GM18519 (cell line): ENCODE results near the gene GSG1L.
"Not testable (repeated sequence)": the region's sequence is repeated elsewhere in the genome, so short reads cannot be mapped to it uniquely, and the experiment has no call there.

Experiments used
- ATAC-seq: cut with Tn5 transposase; IDR thresholded peaks from one replicate; pipeline ENCODE4 v1.9.1; 2021; ENCODE audit warnings: mild to moderate bottlenecking, moderate library complexity; ENCODE audit not compliant: unreplicated experiment, low FRiP score

The GSG1L gene

DNA sequence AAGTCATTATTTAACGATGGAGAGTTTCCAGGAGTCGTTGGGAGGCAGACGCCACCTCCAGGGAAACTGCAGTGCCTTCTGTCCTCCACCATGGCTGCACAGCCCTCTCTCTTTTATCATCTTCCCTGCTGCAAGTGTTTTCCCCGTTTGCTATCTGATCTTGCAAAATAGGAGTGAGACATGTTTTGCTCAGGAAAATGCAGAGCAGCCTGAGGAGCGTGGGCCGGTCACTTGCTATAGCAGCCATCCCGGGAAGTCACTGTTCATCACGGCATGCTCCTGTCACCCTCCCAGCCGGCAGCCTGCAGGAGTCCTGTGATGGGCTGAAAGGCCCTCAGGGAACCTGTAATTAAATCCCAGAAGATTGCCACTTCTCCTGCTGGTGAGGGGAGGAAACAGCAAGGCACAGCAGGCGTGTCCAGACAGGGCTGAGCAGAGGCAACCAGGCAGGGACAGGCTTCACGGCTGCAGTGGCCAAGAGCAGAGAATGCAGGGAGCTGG is 143.1 kb downstream of the GSG1L start:
- ATAC-seq: no peak

DNA sequence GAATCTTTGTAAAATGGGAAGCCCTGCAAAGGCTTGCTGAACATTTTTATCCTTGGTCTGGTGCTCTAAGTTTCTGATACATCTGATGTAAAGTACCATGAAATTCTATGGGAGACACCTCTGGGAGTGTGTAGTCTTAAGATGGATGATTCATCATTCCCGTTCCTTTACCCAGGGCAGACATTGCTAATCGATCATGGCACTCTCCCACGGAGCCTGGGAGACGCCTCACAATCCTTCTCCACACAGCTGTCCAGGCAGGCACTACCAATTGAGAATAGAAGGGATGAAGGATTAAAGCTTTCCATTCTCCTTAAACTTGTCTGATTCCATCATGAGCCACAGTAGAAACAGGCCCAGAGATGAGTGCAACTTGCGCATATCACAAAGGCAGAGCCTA is 144.8 kb downstream of the GSG1L start:
- no peak for ATAC-seq

- no peak for ATAC-seq
Measured at GRCh38 chr16:27917949-27918348, 145.6 kb downstream of the GSG1L start.

GRCh38 chr16:27911486-27911885 is 152.0 kb downstream of the GSG1L start:
- no peak for ATAC-seq

DNA sequence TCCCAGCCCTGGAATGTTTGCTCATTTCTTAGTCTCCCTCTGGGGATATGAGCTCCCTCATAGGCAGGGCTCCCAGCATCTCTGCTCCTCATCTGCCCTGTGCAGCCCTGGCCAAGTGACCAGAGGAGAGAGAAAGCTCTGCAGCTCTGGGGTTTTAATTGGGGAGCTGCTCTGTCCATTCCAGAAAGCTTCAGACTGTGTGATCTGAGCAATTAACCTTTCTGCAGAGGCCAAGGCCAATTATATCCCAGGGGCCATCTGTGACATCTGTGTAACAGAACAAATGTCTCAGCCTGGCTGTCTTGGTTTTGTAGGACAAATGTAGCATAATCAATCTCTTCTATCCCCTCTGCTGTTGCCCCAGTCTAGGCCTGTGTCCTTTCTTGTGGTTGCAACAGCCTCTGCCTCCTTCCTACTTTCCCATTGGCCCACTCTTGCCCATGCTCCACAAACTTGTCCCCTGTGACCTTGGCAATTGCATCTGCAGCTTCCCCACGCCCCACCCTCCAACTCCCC is 156.0 kb downstream of the GSG1L start:
- no peak for ATAC-seq

DNA sequence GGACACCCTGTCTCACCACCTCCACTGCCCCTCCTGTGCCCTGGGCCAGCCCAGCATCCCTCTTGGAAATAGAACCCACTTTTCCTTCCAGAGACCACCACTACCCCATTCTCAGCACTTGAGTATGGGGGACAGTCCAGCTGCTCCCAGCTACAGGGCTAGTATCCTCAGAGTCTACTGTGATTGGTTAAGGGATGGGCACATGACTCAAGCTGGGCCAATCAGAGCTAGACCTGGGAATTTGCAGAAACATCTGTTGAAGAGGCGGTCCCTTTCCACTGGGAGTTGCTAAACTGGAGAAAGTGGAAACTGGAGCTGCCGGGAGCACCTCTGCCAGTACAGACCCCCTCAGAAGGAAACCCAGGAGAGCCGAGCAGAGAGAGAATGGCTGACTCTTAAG is 156.6 kb downstream of the GSG1L start:
- ATAC-seq: no peak

- no peak for ATAC-seq
Measured at GRCh38 chr16:27903046-27903655, 160.4 kb downstream of the GSG1L start.

- no peak for ATAC-seq
Measured at GRCh38 chr16:27902551-27902950, 161.0 kb downstream of the GSG1L start.

- no peak for ATAC-seq
Measured at GRCh38 chr16:27901956-27902355, 161.6 kb downstream of the GSG1L start.

DNA sequence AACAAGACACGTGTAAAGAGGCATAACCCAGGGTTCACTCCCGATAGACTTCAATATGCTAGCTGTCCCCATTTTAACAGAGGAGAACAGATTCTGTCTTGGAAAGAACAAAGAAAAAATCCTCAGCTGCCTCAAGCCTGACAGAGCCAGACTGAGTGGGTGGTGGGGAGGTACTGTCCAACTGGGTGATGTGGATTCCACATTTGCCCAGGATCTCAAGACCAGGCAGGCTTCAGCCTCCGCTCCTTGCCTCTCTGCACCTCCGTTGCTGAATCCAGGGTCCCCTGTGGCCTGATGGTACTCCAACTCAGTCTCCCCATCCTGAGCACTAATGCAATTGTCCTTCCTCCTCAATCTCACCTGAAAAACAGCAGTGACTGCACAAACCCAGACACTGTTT is 163.8 kb downstream of the GSG1L start:
- no peak for ATAC-seq

DNA sequence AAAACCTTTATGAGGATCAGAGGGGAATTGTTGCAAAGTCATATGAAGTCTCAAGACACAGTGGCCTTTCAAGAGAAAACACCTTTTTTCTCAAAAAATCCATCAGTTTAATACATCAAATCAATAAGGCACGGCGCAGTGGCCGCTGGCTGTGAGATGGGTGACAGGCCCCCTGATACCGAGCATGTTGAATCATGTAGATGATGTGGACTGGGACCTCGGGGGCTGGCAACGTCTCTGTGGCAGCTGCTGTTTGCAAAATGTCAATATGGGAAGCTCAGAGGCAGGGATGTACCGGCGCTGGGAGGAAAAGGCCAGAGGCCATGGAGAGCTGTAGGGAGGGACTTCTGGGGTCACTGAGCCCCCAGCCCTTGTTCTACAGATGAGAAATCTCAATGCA is 169.1 kb downstream of the GSG1L start:
- no peak for ATAC-seq

DNA sequence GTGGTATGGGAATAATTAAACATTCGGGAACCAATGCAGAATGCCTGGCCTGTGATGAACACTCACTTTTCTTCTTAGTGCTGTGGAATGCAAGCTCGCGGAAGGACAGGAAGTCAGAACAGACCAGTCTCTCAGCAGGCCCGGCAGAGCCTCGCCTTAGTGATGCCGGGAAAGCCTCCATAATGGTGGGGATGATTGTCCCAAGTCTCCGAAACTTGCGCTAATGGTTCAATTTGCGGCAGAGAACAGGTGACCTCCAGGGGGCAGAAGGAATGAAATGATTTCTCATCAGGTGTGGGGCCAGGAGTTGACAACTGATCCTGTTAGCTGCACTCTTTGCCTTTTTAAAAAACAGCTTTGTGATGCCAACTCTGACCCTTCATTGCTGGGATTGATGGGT is 170.6 kb downstream of the GSG1L start:
- no peak for ATAC-seq

GRCh38 chr16:27890866-27891265 is 172.6 kb downstream of the GSG1L start:
- ATAC-seq: no peak

- ATAC-seq: no peak
Measured at GRCh38 chr16:27890006-27890405, 173.5 kb downstream of the GSG1L start.

- ATAC-seq: no peak
Measured at GRCh38 chr16:27883576-27883975, 179.9 kb downstream of the GSG1L start.

GRCh38 chr16:27880287-27880686 is 183.2 kb downstream of the GSG1L start:
- no peak for ATAC-seq

DNA sequence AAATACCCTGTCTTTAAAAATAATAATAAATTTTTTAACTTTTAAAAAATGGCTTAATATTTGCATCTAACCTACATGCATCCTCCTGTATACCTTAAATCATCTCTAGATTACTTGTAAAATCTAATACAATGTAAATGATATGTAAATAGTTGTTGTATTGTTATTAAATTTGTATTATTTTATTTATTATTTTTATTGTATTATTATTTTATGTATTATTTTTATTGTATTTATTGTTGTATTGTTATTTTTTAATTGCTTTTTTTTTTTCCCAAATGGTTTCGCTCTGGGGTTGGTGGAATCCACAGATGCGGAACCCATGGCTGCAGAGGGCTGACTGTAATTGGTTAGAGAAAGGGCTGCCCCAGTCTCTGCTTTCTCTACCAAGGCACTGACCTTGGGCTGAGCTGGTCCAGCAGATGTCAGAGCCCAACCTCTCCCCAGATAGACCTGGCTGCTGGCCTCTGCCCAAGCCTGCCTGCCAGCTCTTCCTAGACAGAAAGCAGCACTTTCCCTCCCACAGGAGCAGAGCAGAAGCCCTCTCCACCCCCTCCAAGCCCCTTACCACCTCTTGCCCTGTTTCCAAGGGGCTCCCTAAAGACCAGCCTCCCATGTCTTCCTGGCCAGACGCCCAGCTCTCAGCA is 183.8 kb downstream of the GSG1L start:
- no peak for ATAC-seq

DNA sequence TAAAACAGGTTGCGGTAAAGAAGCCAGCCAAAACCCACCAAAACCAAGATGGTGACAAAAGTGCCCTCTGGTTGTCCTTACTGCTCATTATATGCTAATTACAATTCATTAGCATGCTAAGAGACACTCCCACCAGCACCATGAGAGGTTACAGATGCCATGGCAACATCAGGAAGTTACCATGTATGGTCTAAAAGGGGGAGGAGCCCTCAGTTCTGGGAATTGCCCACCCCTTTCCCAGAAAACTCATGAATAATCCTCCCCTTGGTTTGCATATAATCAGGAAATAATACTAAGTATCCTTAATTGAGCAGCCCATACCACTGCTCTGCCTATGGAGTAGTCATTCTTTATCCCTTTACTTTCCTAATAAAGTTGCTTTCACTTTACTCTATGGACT is 190.9 kb downstream of the GSG1L start:
- ATAC-seq: not testable (repeated sequence)

DNA sequence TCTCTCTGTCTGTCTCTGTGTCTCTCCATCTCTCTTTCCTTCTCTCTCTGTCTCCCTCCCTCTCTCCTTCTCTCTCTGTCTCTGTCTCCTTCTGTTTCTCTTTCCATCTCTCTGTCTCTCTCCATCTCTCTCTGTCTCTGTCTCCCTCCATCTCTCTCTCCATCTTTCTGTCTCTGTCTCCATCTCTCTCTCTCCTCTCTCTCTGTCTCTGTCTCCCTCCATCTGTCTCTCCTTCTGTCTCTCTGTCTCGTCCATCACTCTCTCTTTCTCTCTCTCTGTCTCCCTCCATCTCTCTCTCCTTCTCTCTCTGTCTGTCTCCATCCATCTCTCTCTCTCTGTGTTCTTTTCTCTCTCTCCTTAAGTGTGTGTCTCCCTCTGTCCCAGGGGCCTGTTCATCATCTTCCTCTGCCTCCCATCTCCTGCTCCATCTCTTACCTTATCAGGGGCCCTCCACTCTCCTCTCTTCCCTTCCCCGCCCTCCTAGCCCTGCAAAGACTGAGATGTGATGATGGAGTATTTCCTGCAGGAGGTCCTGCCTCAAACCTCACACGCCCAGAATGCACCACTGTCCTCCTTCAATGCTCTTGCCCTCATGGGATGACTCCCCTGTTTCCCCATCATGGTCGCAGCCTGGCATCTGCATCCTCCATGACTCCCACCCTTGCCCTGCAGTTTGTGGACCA is 193.3 kb downstream of the GSG1L start:
- no peak for ATAC-seq

- no peak for ATAC-seq
Measured at GRCh38 chr16:27869411-27869810, 194.1 kb downstream of the GSG1L start.

GRCh38 chr16:27868180-27868579 is 195.3 kb downstream of the GSG1L start:
- no peak for ATAC-seq
